Activated naive CD8-positive, alpha-beta T cell treated with anti-CD3 and anti-CD28 coated beads, Interleukin-2, amount 10 ng/mL, durations not matched to agents 7 days and 5 days (primary cell): ENCODE measurements around the gene FAM149A. TPM values are rescaled to one million over a fixed set of nuclear protein-coding genes. Genes with fewer than 3 reads are reported as not detected.

Experiments used
- ATAC-seq: fragments of 150-1000 bp; cut with Tn5 transposase; one replicate; pipeline ENCODE4 v1.10.0; 2021; ENCODE audit warnings: low read depth, moderate library complexity
- POLR2A ChIA-PET: fragments of 350-600 bp; sonication (Branson Sonifier 250); formaldehyde crosslinking; loops from one replicate; lab custom pipeline; 2021; ENCODE audit warnings: antibody characterized with exemption; lab: Charles Lee
- DNase-seq: peaks from one replicate; pipeline ENCODE4 v3.0.0; 2021
- H3K27ac Mint-ChIP-seq: one replicate; pipeline ENCODE4 v1.8.0; 2022; ENCODE audit warnings: mild to moderate bottlenecking, mixed read lengths
- H3K27me3 Mint-ChIP-seq: one replicate; pipeline ENCODE4 v1.8.0; 2022; ENCODE audit warnings: mild to moderate bottlenecking, moderate library complexity, mixed read lengths
- H3K36me3 Mint-ChIP-seq: one replicate; pipeline ENCODE4 v1.8.0; 2021; ENCODE audit warnings: mild to moderate bottlenecking, mixed read lengths
- H3K4me1 Mint-ChIP-seq: one replicate; pipeline ENCODE4 v1.8.0; 2021; ENCODE audit warnings: mixed read lengths
- H3K4me3 Mint-ChIP-seq: one replicate; pipeline ENCODE4 v1.8.0; 2022; ENCODE audit warnings: mild to moderate bottlenecking, moderate library complexity, mixed read lengths
- H3K9me3 Mint-ChIP-seq: one replicate; pipeline ENCODE4 v1.8.0; 2021; ENCODE audit warnings: mixed read lengths
- total RNA-seq, 2 experiments: library from RNA; stranded (reverse); gene quantifications; one replicate each; pipeline ENCODE4 v1.2.3, GENCODE V29; 2021

Gene FAM149A
- total RNA-seq, 2 experiments from 2014 or later, result 0.88 to 1.4 TPM

DNA sequence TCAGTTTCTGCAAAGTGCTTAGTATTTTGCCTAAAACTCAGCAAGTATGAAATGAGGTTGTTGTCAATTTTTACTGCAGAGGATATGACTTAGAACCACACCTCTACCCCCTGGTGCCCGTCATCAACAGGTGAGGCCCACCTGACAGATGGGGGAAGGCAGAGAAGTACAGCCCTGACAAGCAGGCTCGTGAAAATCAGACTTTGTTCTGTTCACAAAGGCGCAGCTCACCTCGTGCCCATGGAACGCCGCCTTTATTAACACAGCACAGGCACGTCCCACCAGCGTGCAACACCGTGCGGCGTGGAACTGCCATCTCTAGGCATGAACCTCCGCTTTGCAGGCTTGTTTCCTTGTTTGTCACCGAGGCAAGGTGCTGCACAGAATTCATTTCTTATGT, 100.2 kb downstream of the FAM149A start:
- ATAC-seq (no peak), DNase-seq (no peak)
- peaks cover 5% of the 10 kb centered on the region for H3K4me1 Mint-ChIP-seq
- no peaks in the 10 kb centered on the region for H3K27me3 Mint-ChIP-seq
- peak overlapping the region; percentile 57 for H3K27ac Mint-ChIP-seq
- peak overlapping the region; percentile 31 for H3K4me3 Mint-ChIP-seq
- peaks cover 20% of the 10 kb centered on the region for H3K36me3 Mint-ChIP-seq
- peaks cover 7% of the 10 kb centered on the region for H3K9me3 Mint-ChIP-seq
- POLR2A ChIA-PET, result no interaction called here

DNA sequence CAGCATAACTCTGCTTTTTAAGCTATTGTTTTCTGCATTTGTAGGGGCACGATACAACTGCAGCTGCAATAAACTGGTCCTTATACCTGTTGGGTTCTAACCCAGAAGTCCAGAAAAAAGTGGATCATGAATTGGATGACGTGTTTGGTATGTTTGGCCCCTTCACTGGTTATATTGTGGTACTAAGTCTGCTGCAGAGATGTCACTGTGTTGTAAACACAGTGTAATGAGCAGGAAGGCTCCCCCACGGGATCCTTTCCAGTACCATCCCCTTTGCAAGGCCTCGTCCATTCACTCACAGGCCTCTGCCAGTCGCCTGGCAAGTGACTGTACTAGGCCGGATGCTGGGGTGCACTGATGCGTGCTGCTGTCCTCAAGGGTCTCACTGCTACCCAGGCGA, 100.7 kb downstream of the FAM149A start:
- no peak overlapping the region for H3K27ac Mint-ChIP-seq
- DNase-seq (no peak), ATAC-seq (no peak)
- POLR2A ChIA-PET, result no interaction called here
- H3K4me3 Mint-ChIP-seq, result no peak overlapping the region
- H3K27me3 Mint-ChIP-seq, result no peaks in the 10 kb centered on the region
- peaks cover 5% of the 10 kb centered on the region for H3K4me1 Mint-ChIP-seq
- H3K36me3 Mint-ChIP-seq, result peaks cover 20% of the 10 kb centered on the region
- H3K9me3 Mint-ChIP-seq, result peaks cover 7% of the 10 kb centered on the region

DNA sequence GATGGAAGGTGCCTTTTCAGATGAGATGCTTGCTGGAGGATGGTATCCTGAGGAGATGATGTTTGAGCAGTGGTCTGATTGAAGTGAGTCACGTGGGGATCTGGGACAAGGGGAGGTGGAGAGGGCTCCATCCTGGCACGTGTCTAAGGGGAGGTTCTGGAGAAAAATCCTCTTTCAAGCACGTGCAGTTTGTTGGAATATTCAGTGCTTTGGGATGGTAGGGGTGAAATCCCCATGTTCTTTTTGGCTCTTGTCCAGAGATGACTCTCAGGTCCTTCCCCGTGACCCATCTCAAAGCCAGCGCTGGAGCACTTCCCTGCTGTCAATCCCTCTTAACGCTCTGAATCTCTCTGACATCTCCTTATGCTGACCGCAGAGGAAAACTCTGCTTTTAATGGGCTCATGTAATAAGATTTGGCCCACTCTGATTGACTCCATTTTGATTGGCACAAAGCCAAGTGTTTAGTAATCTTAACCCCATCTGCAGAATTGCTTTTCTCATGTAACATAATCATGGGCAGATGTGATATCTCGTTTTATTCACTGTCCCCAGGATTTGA, 112.0 kb downstream of the FAM149A start:
- POLR2A ChIA-PET, result no interaction called here
- Mint-ChIP-seq H3K36me3 (peaks cover 2% of the 10 kb centered on the region), H3K4me1 (no peaks in the 10 kb centered on the region), H3K27me3 (no peaks in the 10 kb centered on the region), H3K9me3 (peaks cover 2% of the 10 kb centered on the region), H3K4me3 (no peak overlapping the region), H3K27ac (no peak overlapping the region)
- ATAC-seq (no peak), DNase-seq (no peak)

DNA sequence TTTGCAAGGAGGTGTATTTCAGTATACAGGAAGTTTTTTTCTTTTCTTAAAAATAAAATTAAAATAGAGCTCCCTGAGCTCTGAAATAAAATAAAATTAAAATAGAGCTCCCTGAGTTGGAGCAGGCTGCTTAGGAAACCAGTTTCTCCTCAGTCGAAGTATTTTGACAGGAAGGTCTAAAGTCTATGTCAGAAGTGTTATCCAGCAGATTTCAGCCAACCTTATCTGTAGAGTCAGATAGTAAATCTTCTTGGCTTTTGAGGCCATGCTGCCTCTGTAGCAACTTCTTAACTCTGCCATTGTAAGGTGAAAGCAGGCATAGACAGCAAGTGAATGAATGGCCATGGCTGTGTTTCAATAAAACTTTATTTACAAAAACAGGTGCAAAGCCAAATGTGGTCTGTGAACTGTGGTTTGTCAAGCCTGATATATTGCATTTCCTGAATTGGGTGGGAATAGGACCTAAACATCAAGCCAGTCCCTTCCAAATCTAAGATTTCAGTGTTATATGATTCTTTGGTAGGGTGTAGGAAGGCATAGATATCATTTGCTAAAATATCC, 113.3 kb downstream of the FAM149A start:
- DNase-seq (no peak), ATAC-seq (no peak)
- H3K4me1 Mint-ChIP-seq, result no peaks in the 10 kb centered on the region
- H3K4me3 Mint-ChIP-seq, result no peak overlapping the region
- POLR2A ChIA-PET, result no interaction called here
- H3K36me3 Mint-ChIP-seq, result no peaks in the 10 kb centered on the region
- H3K9me3 Mint-ChIP-seq, result peaks cover 2% of the 10 kb centered on the region
- H3K27me3 Mint-ChIP-seq, result peaks cover 4% of the 10 kb centered on the region
- no peak overlapping the region for H3K27ac Mint-ChIP-seq

DNA sequence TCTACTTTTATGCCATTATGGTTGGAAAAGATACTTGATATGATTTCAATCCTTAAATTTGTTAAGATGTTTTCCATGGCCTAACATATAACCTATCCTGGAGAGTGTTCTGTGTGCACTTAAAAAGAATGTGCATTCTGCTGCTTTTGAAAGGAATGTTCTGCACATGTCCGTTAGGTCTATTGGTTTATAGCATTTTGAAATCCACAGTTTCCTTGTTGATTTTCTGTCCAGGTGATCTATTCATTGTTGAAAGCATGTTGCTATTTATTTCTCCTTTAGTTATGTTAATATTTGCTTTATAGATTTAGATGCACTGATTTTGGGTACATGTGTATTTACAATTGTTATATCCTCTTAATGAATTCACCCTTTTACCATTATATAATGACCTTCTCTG, 117.1 kb downstream of the FAM149A start:
- POLR2A ChIA-PET, result no interaction called here
- no peaks in the 10 kb centered on the region for H3K36me3 Mint-ChIP-seq
- ATAC-seq (no peak), DNase-seq (no peak)
- H3K27ac Mint-ChIP-seq, result no peak overlapping the region
- H3K9me3 Mint-ChIP-seq, result peaks cover 11% of the 10 kb centered on the region
- no peak overlapping the region for H3K4me3 Mint-ChIP-seq
- peaks cover 4% of the 10 kb centered on the region for H3K27me3 Mint-ChIP-seq
- H3K4me1 Mint-ChIP-seq, result no peaks in the 10 kb centered on the region

Other genes with a start within 250 kb of the FAM149A start
- 1 to 10 TPM; 1.1 to 1.8 TPM for gene TLR3, start 35.5 kb upstream of the FAM149A start, total RNA-seq
- gene CYP4V2, start 86.9 kb downstream of the FAM149A start, total RNA-seq, result 10 to 100 TPM; 18.3 to 19.2 TPM
- under 1 TPM; 0.48 to 0.67 TPM for gene KLKB1, start 122.8 kb downstream of the FAM149A start, total RNA-seq
- gene F11, start 161.5 kb downstream of the FAM149A start, total RNA-seq, result not detected